A549 (cell line): ENCODE data around the gene TRMT1L. TPM values are rescaled to one million over a fixed set of nuclear protein-coding genes. Genes with fewer than 3 reads are reported as not detected.

Source experiments
- ATAC-seq, 2 experiments: fragments of 200-7000 bp in 1 of 2; fragments of >200 bp in 1 of 2; cut with Nextera tagmentation in 1 of 2; cut with Tn5 transposase in 1 of 2; 3 replicates each; pipeline versions ENCODE4 v1.8.0 to v1.9.1; 2018 to 2020; ENCODE audit warnings: mild to moderate bottlenecking in 1 of 2, moderate library complexity in 1 of 2
- CTCF ChIA-PET: fragments of 300-600 bp; sonication (Branson Sonifier 250); formaldehyde crosslinking; extraction: SDS; loops from one replicate; lab custom pipeline; 2021; ENCODE audit warnings: antibody characterized with exemption, inconsistent platforms; lab: Yijun Ruan, JAX
- POLR2A ChIA-PET: fragments of 350-600 bp; formaldehyde crosslinking; extraction: SDS; loops from one replicate; lab custom pipeline; 2021; ENCODE audit warnings: antibody characterized with exemption, inconsistent platforms; lab: Yijun Ruan, JAX
- DNase-seq, 2 experiments: peaks; one replicate each; pipeline versions ENCODE4 v3.0.0 to v3.0.0-alpha.2; 2011 to 2016; ENCODE audit warnings: low read depth in 1 of 2, low spot score in 1 of 2
- FAIRE-seq: peaks from 2 replicates; lab custom pipeline; 2011; peaks lifted over from hg19 to GRCh38; lab: Jason Lieb, UNC
- H3K27ac ChIP-seq, 2 experiments: fragments of >200 bp; sonication (Bioruptor Twin); formaldehyde crosslinking; 3 replicates each; pipeline ENCODE4 v1.5.1; 2016 to 2017
- H3K4me1 ChIP-seq: fragments of >200 bp; sonication (Bioruptor Twin); formaldehyde crosslinking; 3 replicates; pipeline ENCODE4 v1.6.1; 2016
- H3K4me2 ChIP-seq: fragments of >200 bp; sonication (Bioruptor Twin); formaldehyde crosslinking; 3 replicates; pipeline ENCODE4 v1.6.1; 2016
- H3K4me3 ChIP-seq: fragments of >200 bp; sonication (Bioruptor Twin); formaldehyde crosslinking; 3 replicates; pipeline ENCODE4 v1.5.1; 2016
- H3K9me3 ChIP-seq: fragments of >200 bp; sonication (Bioruptor Twin); formaldehyde crosslinking; 3 replicates; pipeline ENCODE4 v1.6.1; 2016
- ATOH8 ChIP-seq: fragments of 250-450 bp; sonication (Bioruptor Pico); IDR thresholded peaks from 2 replicates; pipeline ENCODE4 v1.5.0; 2020; ENCODE audit warnings: low read depth, mild to moderate bottlenecking, moderate library complexity
- CHD4 ChIP-seq: fragments of 200-600 bp; sonication (generic); IDR thresholded peaks from 2 replicates; pipeline ENCODE4 v1.6.1; 2016; ENCODE audit warnings: antibody characterized with exemption, mild to moderate bottlenecking, borderline replicate concordance
- CTCF ChIP-seq: fragments of >200 bp; sonication (Bioruptor Twin); formaldehyde crosslinking; IDR thresholded peaks from 3 replicates; pipeline ENCODE4 v1.5.1; 2016
- FOSB ChIP-seq: fragments of 250-450 bp; sonication (Bioruptor Pico); IDR thresholded peaks from 2 replicates; pipeline ENCODE4 v1.5.0; 2020; ENCODE audit warnings: mild to moderate bottlenecking, moderate library complexity
- GATA3 ChIP-seq: IDR thresholded peaks from 2 replicates; pipeline ENCODE4 v1.6.1; 2012; ENCODE audit warnings: borderline replicate concordance
- HEYL ChIP-seq: fragments of 250-450 bp; sonication (Bioruptor Pico); IDR thresholded peaks from 2 replicates; pipeline ENCODE4 v1.8.0; 2021; ENCODE audit warnings: mild to moderate bottlenecking, moderate library complexity
- HMGXB4 ChIP-seq: fragments of 250-450 bp; sonication (Bioruptor Pico); IDR thresholded peaks from 2 replicates; pipeline ENCODE4 v1.5.0; 2021; ENCODE audit warnings: mild to moderate bottlenecking, moderate library complexity, borderline replicate concordance
- HOXA7 ChIP-seq: fragments of 250-450 bp; sonication (Bioruptor Pico); IDR thresholded peaks from 2 replicates; pipeline ENCODE4 v1.5.0; 2020; ENCODE audit warnings: mild to moderate bottlenecking, moderate library complexity
- HOXB13 ChIP-seq: fragments of 250-450 bp; sonication (Bioruptor Pico); IDR thresholded peaks from 2 replicates; pipeline ENCODE4 v1.5.0; 2020; ENCODE audit warnings: low read depth, mild to moderate bottlenecking, moderate library complexity
- HOXB5 ChIP-seq: fragments of 250-450 bp; sonication (Bioruptor Pico); IDR thresholded peaks from 2 replicates; pipeline ENCODE4 v1.5.0; 2020; ENCODE audit warnings: mild to moderate bottlenecking, moderate library complexity
- KDM5A ChIP-seq: fragments of 200-600 bp; sonication (generic); IDR thresholded peaks from 2 replicates; pipeline ENCODE4 v1.6.1; 2016; ENCODE audit warnings: antibody characterized with exemption, mild to moderate bottlenecking
- MAFK ChIP-seq: fragments of 450-650 bp; IDR thresholded peaks from 2 replicates; pipeline ENCODE4 v1.6.1; 2014; ENCODE audit not compliant: partially characterized antibody
- MAX ChIP-seq: IDR thresholded peaks from 2 replicates; pipeline ENCODE4 v1.6.1; 2012
- MAZ ChIP-seq: fragments of 150-350 bp; IDR thresholded peaks from 2 replicates; pipeline ENCODE4 v1.6.1; 2014; ENCODE audit warnings: antibody characterized with exemption, low read depth, low read length, borderline replicate concordance
- NPAS2 ChIP-seq: fragments of 250-450 bp; sonication (Bioruptor Pico); IDR thresholded peaks from 2 replicates; pipeline ENCODE4 v1.8.0; 2022; ENCODE audit warnings: mild to moderate bottlenecking, moderate library complexity, borderline replicate concordance
- NR3C1 ChIP-seq: fragments of >200 bp; sonication (Bioruptor Twin); formaldehyde crosslinking; IDR thresholded peaks from 3 replicates; pipeline ENCODE4 v1.6.1; 2017
- POLR2A ChIP-seq: IDR thresholded peaks from 2 replicates; pipeline ENCODE4 v1.6.1; 2012; ENCODE audit warnings: mild to moderate bottlenecking, low read length
- POLR2AphosphoS2 ChIP-seq: conservative IDR thresholded peaks from 2 replicates; pipeline ENCODE4 v1.6.1; 2012; ENCODE audit warnings: low read length, improper control_type of control experiment, inconsistent platforms
- RAD21 ChIP-seq, 2 experiments: fragments of >200 bp in 1 of 2; sonication (Bioruptor Twin) in 1 of 2; formaldehyde crosslinking in 1 of 2; IDR thresholded peaks in 1 of 2; conservative IDR thresholded peaks in 1 of 2; 2 replicates in 1 of 2; 3 replicates in 1 of 2; pipeline ENCODE4 v1.6.1; 2012 to 2018; ENCODE audit warnings: inconsistent platforms in 1 of 2
- RCOR1 ChIP-seq: fragments of 150-350 bp; IDR thresholded peaks from 2 replicates; pipeline ENCODE4 v1.6.1; 2014; ENCODE audit warnings: antibody characterized with exemption, low read length, low read depth
- RFX5 ChIP-seq: fragments of 450-650 bp; IDR thresholded peaks from 2 replicates; pipeline ENCODE4 v1.7.1; 2014; ENCODE audit warnings: antibody characterized with exemption, mild to moderate bottlenecking, moderate library complexity
- RNF2 ChIP-seq: fragments of 200-600 bp; sonication (generic); IDR thresholded peaks from 2 replicates; pipeline ENCODE4 v1.6.1; 2016; ENCODE audit warnings: low read depth, mild to moderate bottlenecking, antibody characterized with exemption, moderate library complexity, borderline replicate concordance
- SMC3 ChIP-seq: fragments of >200 bp; sonication (Bioruptor Twin); formaldehyde crosslinking; IDR thresholded peaks from 3 replicates; pipeline ENCODE4 v1.6.1; 2018; ENCODE audit warnings: inconsistent platforms
- TFCP2L1 ChIP-seq: fragments of 250-450 bp; sonication (Bioruptor Pico); IDR thresholded peaks from 2 replicates; pipeline ENCODE4 v1.5.0; 2021; ENCODE audit warnings: mild to moderate bottlenecking
- TP53 ChIP-seq: fragments of 250-450 bp; sonication (Bioruptor Pico); IDR thresholded peaks from 2 replicates; pipeline ENCODE4 v1.5.0; 2021; ENCODE audit warnings: mild to moderate bottlenecking, moderate library complexity
- ZNF302 ChIP-seq: fragments of 250-450 bp; sonication (Bioruptor Pico); IDR thresholded peaks from 2 replicates; pipeline ENCODE4 v1.9.0; 2021; ENCODE audit warnings: inconsistent platforms, mild to moderate bottlenecking, moderate library complexity
- ZSCAN20 ChIP-seq: fragments of 250-450 bp; sonication (Bioruptor Pico); IDR thresholded peaks from 2 replicates; pipeline ENCODE4 v1.8.0; 2022; ENCODE audit warnings: mild to moderate bottlenecking, moderate library complexity
- WGBS: methylation state at CpG from one replicate; pipeline ENCODE4 v1.1.6; 2017; ENCODE audit errors: missing lambda C conversion rate; 5-methylcytosine and 5-hydroxymethylcytosine counted together
- polyA plus RNA-seq, 4 experiments: library from polyadenylated mRNA; depleted of rRNA in 3 of 4; stranded (reverse); fragments of >200 nt; fragmentation: RNase III in 1 of 4; extraction: RNeasy Plus Mini Kit Qiagen cat#74134 plus additional on column Dnase treatment in 1 of 4; gene quantifications; 2 replicates in 3 of 4; 3 replicates in 1 of 4; pipeline ENCODE4 v1.2.3, GENCODE V29; 2011 to 2017

The TRMT1L gene
- polyA plus RNA-seq, 2 of the 4 experiments (the other 2 are of a cell fraction), result 17.3 to 45.1 TPM

GRCh38 chr1:185070051-185070450 lies 86.7 kb downstream of the TRMT1L start:
- CTCF ChIA-PET, result interaction anchor here (1.0 to 1.8 kb wide), 2 partner anchors 100 to 265 kb away, joined by 3 to 6 read pairs; no protein-coding TSS in a partner anchor
- POLR2A ChIA-PET, result no interaction called here
- H3K27ac ChIP-seq, result no peak overlapping the region
- DNase-seq, result no peak
- TF ChIP-seq HEYL (no peak), RCOR1 (no peak), TP53 (no peak), RNF2 (no peak), CHD4 (no peak), HOXA7 (no peak), HOXB13 (CRISPR knock-in tag) (no peak), KDM5A (no peak), FOSB (no peak), CTCF (no peak), MAX (no peak), ZSCAN20 (no peak), ZNF302 (CRISPR knock-in tag) (no peak), HMGXB4 (CRISPR knock-in tag) (no peak), RAD21 (conservative IDR thresholded peaks at IDR 0.05 in 1 of 2, IDR thresholded peaks at IDR 0.05 in 1 of 2) (no peak), POLR2A (no peak)
- TF ChIP-seq, all 56 proteins: peak for 0
- no peak overlapping the region for H3K4me2 ChIP-seq
- no peak for FAIRE-seq
- ATAC-seq, result no peak
- no peaks in the 10 kb centered on the region for H3K9me3 ChIP-seq
- H3K4me1 ChIP-seq, result no peaks in the 10 kb centered on the region
- no peak overlapping the region for H3K4me3 ChIP-seq

- WGBS, result 92% methylated on average over 4 of the region's 4 CpGs
- FAIRE-seq (no peak), ATAC-seq (no peak), DNase-seq (no peak)
- POLR2A ChIA-PET, result no interaction called here
- CTCF ChIA-PET, result interaction anchor here (0.6 to 1.8 kb wide), 4 partner anchors 9 to 264 kb away, joined by 3 to 6 read pairs (median 4); no protein-coding TSS in a partner anchor
- H3K4me1 ChIP-seq, result no peaks in the 10 kb centered on the region
- H3K27ac ChIP-seq, result no peak overlapping the region
- no peaks in the 10 kb centered on the region for H3K9me3 ChIP-seq
- no peak overlapping the region for H3K4me2 ChIP-seq
- TF ChIP-seq NR3C1, result no peak
- H3K4me3 ChIP-seq, result no peak overlapping the region
These were observed 87.5 kb downstream of the TRMT1L start for GRCh38 chr1:185069202-185069772.

GRCh38 chr1:185068341-185068740 lies 88.4 kb downstream of the TRMT1L start:
- Histone ChIP-seq H3K27ac (no peak overlapping the region), H3K4me2 (no peak overlapping the region), H3K4me3 (no peak overlapping the region), H3K4me1 (no peaks in the 10 kb centered on the region), H3K9me3 (no peaks in the 10 kb centered on the region)
- ChIA-PET CTCF (interaction anchor here (1.1 to 1.8 kb wide), 2 partner anchors 10 to 101 kb away, joined by 3 to 6 read pairs; no protein-coding TSS in a partner anchor), POLR2A (no interaction called here)
- FAIRE-seq (no peak), ATAC-seq (no peak), DNase-seq (no peak)
- no peak for TF ChIP-seq GATA3
- TF ChIP-seq RCOR1, result no peak
- TF ChIP-seq POLR2A, result no peak
- no peak for TF ChIP-seq ATOH8 (CRISPR knock-in tag)
- TF ChIP-seq MAZ, result no peak
- TF ChIP-seq MAFK, result no peak
- TF ChIP-seq TFCP2L1, result no peak
- TF ChIP-seq HMGXB4 (CRISPR knock-in tag), result no peak
- no peak for TF ChIP-seq HOXA7
- TF ChIP-seq POLR2AphosphoS2, result no peak
- TF ChIP-seq HOXB5 (CRISPR knock-in tag), result no peak
- TF ChIP-seq HOXB13 (CRISPR knock-in tag), result no peak
- TF ChIP-seq RFX5, result no peak
- no peak for TF ChIP-seq FOSB
- no peak for TF ChIP-seq SMC3
- TF ChIP-seq NPAS2 (CRISPR knock-in tag), result no peak
